Measurements from ENCODE around the gene CPPED1. TPM values are rescaled to one million over a fixed set of nuclear protein-coding genes. Genes with fewer than 3 reads are reported as not detected.
"Not testable (repeated sequence)": the region's sequence is repeated elsewhere in the genome, so short reads cannot be mapped to it uniquely, and the experiment has no call there.

Gene CPPED1
- total RNA-seq, 1 experiment from 2014 or later, result 8.0 TPM

DNA sequence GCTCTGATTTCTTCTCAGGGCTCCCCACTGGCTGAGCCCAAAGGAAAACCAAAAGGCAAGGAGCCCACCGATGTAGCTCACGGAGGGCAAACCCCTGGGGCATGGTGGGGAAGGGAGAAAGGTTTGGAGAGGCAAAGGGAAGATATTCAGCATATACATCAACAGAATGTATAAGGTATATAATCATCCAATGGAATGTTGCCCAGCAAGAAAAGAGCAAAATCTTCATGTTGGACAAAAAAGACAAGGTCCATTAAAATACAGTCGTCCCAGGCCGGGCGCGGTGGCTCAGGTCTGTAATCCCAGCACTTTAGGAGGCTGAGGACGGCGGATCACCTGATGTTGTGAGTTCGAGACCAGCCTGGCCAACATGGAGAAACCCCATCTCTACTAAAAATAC, 1.6 kb downstream of the CPPED1 start:
- no peak for DNase-seq (ENCODE audit: low read depth)

DNA sequence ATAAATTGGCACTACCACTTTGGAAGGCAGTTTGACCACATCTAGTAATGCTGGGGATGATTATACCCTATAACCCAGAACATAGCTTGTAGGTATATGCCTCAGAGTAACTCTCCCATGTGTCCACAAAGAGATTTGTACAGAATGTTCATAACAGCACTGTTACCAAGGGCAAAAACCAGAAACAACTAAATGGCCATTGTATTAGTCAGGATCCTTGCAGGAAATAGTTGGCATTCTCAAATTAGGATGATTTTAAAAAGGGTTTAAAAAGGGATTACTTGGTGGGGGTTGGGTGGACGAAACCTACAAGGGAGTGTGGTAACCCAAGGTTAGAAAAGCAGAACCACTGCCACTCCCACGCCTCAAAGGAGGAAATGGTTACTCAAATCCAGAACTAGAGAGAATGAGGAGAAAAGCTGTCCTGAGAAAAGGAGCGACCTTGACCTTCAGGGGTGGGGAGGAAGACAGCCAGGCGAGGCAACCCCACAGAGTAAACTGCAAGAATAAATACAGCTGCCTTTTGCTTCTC, 2.1 kb downstream of the CPPED1 start:
- peak; percentile 29 for DNase-seq (ENCODE audit: low read depth)

DNA sequence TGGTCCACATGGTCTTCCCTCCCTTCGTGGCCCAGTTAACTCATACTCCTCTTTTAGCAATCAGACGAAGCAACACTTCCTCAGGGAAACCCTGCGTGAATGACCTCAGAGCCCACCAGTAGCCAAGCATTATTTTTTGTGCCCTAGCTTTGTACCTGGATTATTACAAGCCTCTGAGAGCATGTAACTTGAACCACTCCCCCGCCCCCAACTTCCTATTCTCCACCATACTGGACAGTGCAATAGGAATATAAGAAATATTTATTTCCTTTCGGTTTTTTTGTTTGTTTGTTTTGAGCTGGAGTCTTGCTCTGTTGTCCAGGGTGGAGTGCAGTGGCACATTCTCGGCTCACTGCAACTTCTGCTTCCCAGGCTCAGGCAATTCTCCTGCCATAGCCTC, 2.9 kb downstream of the CPPED1 start:
- DNase-seq (ENCODE audit: low read depth), result no peak

DNA sequence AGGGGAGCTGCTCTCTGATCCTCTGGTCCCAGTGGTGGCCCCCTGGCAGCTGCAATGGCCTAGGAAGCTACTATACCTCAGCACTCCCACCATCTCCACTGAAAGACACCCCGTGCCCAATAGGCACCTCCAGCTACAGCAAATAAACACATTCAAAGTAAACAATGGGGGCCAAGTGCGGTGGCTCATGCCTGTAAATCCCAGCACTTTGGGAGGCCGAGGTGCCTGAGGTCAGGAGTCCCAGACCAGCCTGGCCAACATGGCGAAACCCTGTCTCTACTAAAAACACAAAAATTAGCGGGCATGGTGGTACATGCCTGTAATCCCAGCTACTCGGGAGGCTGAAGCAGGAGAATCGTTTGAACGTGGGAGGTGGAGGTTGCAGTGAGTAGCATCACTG, 3.7 kb downstream of the CPPED1 start:
- not testable (repeated sequence) for DNase-seq (ENCODE audit: low read depth)

DNA sequence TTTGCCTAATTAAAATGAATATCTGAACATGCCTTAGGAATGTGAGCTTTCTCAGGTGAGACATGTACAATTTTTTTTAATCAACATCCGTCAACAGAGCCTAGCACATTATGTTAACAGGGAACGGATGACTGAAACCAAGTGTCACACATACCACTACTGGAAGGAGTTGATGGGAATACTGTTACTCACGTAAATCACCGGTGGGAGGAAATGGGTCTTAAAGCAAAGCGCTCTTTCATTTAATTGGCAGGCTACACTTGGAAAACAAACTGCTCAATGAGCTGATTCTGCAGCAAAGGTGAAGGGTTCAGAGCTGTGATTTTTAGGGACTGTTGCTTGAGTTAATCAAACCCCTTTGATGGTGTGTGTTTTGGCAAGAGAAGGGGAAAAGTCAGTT, 4.8 kb downstream of the CPPED1 start:
- DNase-seq (ENCODE audit: low read depth), result no peak

DNA sequence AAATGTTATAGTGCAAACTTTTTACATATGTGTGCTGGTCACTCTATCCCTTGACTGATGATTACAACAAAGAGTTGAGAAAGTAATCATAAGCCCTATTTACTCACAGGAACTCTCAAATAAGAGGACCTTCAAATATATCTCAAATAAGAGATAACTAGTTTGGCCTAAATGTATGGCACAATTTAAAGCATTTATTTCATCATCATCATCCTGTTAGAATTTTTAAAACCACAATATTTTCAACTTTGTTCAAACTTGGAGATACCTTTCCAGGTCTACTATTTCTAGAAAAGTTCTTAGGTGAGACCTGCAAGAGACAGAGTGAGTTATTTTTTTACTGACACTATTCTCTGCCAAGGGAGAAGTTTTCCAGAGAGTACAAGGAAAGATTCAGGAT, 5.5 kb downstream of the CPPED1 start:
- no peak for DNase-seq (ENCODE audit: low read depth)

DNA sequence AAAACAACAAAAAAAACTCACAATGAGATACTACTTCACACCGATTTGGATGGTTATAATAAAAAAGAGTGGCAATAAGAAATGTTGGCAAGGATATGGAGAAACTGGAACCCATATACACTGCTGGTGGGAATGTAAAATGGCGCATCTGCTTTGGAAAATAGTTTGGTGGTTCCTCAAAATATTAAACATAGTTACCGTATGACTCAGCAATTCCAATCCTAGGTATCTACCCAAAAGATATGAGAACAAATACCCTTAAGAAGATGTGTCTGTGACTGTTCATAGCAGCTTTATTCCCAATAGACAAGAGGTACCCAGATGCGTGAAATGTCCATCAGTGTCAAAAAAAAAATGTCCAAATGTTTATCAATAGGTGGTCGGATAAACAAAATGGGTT, 7.2 kb downstream of the CPPED1 start:
- no peak for DNase-seq (ENCODE audit: low read depth)

DNA sequence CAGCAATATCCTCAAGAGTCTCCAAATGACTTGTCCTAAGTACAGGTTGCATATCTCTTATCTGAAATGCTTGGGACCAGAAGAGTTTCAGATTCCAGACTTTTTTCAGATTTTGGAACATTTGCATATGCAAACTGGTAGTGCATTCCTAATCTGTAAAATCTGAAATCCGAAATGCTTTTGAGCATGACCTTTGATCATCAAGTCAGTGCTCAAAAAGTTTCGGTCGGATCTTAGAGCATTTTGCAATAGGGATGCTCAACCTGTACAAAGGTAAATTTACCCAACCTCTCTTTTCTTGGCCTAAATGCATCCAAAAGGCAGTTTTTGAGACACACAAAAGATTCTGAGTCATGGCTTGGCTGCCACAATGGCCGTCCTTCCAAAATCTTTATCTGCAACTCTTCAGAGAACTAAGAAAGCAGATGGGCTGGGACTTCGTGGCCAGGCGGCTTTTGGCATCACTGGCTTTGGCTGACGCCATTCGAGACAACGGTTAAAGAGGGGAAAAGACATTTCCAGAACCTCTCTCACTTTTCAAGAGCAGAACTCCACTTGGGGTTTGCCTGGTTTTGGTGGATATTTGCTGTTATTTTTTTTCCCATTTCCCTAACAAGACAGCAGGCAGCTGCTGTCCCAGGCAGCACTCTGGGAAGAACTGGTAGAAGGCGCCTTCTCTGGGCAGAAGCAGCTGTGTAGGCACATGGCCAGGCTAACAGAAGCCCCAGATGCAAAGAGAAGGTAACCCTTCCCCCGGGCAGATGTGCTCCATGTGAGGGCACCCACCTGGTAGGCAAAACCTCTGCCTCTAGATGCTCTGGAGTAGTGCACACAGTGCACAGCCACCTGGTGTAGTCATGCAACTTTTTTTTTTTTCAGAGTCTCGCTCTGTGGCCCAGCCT, 8.9 kb downstream of the CPPED1 start:
- no peak for DNase-seq (ENCODE audit: low read depth)

DNA sequence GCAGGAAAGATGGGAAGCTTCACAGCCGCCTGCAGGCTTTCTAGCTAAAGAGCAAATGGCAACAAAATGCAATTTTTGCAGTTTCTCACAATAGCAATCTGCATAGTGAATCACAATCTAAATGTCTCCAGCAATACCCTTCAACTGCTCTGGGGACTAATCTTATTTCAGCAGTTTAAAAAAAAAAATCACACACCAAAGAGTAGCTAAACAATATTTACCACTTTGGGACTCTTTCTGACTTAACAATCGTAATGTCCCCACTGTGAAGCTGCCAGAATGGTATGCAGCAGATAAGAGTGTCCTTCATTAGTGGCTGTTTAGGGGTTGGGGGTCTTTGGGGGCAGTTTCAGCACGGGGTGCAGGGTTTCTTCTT, 9.8 kb downstream of the CPPED1 start:
- no peak for DNase-seq (ENCODE audit: low read depth)

DNA sequence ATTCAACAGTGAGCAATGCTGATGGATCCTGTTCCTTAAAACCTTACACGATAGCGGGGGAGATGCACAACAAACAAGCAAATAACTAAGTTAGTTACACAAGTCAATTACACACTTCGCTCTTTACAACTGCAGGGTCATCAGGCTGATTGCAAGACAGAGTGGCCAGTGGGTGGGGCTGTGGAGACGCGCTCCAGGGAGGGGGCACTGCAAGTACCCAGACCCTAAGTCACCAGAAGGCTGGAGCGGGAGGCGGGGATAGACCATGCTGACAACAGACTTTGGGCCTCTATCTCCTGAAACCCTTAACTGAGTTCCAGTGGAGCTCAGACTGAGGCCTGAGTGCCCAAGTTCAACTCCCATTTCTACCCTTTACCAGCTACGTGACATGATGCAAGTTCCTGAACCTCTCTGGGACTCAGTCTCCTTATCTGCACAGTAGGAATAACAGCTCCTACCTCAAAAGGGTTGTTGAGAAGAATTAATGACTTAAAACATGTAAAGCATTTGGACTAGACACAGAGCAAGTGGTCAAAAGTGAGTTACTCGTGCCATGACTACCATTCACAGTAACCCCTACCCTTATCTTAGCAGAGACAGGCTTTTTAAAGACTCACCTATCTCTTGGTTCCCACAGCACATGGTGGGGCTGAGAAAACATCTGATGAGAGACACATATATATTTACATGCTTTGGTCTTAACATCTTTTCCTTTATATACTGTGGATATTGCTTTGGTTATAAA, 10.4 kb downstream of the CPPED1 start:
- DNase-seq (ENCODE audit: low read depth), result no peak

DNA sequence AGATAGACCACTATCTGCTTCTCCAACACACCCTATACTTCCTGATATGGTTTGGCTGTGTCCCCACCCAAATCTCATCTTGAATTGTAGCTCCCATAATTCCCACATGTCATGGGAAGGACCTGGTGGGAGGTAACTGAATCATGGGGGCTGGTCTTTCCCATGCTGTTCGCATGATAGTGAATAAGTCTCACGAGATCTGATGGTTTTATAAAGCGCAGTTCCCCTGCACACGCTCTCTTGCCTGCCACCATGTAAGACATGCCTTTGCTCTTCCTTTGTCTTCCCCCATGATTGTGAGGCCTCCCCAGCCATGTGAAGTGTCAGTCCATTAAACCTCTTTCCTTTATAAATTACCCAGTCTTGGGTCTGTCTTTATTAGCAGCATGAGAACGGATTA, 11.2 kb downstream of the CPPED1 start:
- DNase-seq (ENCODE audit: low read depth), result not testable (repeated sequence)

DNA sequence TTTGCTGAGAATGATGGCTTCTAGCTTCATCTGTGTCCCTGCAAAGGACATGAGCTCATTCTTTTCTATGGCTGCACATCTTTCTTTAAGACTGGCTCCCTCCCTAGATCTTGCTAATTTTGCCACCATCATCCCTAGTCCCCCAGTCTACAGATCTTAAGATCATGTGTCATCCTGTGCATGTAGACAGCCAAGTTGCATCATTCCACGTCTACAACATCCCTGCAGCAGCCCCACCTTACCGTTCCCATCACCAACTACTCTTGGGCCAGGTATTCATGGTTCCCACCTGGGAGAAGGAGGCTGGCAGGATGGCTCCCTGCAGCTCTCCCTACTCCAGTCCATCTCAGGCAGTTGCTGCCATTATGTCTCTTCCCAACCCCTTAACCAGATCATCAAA, 12.3 kb downstream of the CPPED1 start:
- no peak for DNase-seq (ENCODE audit: low read depth)

DNA sequence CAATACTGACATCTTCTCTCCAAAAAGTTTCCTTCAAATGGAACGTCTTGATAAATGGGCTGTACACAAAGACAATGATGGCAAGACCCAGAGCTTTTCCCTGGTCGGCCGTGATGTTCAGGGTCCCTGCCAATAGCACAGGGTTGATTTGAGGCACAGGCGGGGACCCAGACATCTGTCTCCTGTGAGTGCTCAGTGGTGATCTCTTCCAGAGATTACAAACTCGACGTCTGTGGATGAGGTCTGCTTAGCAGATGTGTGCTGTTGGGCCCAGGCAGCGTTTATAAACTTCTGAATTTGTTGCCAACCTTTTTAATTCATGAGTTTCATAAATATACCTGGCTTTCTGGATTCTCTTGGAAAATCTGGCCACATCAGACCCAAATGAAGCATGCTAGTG, 14.9 kb downstream of the CPPED1 start:
- no peak for DNase-seq (ENCODE audit: low read depth)

DNA sequence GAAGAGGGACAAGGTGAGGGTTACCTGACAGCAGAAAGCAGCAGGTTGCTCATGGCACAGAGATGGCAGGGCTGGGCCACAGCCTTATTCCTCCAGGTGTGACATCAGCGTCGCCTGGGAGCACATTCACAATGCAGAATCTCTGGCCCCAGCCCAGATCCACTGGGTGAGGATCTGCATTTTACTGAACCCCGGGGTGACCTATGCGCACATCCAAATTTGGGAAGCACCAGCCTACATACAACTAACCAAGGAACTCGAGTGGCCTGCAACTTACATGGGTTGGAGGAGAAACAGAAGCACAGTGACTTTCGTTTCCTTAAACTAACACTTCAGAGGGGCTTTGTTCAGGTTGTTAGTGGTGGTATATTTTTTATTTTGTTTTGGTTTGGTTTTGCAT, 17.6 kb downstream of the CPPED1 start:
- no peak for DNase-seq (ENCODE audit: low read depth)

DNA sequence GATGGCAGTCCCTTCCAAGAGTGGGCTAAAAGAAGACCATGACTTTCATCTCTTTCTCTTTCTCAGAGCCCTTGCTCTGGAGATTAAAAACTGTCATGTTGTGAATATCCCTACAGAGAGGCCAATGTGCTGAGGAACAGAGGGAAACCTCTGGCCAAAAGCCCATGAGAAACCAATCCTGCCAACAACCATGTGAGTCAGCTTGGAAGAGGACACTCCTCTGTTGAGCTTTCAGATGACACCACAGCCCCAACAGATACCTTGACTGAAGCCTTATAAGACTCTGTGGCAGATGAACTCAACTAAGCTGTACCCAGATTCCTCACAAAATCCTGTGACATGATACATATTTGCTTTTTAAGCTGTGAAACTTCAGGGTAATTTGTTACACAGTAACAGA, 19.6 kb downstream of the CPPED1 start:
- DNase-seq (ENCODE audit: low read depth), result no peak

DNA sequence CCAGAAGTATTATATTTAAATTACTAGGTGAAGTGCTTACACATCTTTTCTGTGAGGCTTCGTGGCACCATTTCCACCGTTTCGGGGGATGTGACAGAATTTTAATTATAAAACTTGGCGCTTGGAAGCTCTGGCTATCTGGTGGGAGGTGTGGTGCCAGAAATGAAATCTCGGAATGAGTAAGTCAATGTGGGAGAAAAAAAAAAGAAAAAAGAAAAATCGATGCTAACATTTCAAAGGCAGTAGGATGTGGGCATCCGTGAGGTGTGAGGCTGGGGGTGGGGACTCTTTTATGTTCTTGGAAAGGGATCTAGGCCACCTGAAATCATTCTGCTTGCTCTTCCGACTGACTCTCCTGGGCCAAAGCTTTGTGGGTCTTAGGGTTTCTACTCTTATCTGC, 21.9 kb downstream of the CPPED1 start:
- DNase-seq (ENCODE audit: low read depth), result no peak

DNA sequence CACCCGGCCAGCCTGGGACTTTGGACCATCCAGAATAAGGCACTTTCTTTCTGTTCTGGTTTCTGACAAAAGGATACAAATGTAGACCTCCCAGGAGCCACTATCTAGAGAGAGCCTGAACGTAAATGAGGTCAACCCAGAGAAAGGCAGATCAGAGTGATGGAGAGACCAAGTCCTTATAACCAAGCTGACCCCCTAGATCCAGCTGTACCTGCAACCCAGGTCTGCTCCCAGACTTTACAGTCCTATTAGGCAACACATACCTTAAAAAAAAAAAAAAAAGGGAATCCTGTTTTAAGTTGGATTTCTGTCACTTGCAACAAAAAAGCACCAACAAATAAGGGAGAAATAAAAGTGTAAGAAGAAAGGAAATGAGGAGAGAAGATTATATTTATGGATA, 23.2 kb downstream of the CPPED1 start:
- no peak for DNase-seq (ENCODE audit: low read depth)

DNA sequence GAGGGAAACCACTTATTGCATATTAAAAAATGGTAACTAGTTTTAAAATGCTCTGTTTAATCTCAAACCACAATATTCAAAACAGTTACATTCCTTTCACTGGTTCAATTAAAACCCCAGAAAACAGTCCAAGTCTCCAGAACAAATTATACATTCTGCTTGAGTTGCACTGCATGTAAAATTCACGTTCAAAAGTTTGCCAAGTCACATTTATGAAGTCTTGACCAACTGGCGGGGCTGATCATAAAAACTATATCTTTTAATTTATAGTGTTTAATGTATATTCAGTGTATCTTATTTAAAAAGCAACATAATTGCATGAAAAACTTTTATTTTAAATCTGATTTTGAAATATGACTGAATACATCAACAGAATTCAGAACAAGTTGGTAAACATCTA, 25.0 kb downstream of the CPPED1 start:
- no peak for DNase-seq (ENCODE audit: low read depth)

DNA sequence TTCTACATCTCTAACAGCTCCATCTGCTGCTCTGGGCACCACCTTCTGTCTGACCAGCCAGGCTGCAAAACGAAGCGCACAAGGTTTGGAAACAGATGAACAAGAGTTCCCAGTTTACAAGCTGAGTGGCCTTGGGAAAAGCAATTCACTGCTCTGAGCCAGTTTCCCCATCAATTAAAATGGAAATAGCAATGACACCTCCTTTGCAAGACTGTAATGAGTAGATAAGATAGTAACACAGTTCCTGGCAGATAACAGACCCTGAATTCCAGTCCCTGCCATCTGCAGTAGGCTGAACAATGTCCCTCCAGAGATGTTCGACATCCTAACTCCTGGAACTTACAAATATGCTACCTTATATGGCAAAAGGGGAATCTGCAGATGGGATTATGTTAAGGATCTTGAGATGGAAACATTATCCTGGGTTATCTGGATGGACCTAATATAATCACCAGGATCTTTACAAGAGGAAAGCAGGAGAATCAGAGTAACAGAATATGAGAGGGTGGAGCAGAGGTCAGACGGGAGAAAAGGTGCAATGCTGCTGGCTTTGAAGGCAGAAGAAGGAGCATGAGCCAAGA, 27.9 kb downstream of the CPPED1 start:
- DNase-seq (ENCODE audit: low read depth), result no peak

DNA sequence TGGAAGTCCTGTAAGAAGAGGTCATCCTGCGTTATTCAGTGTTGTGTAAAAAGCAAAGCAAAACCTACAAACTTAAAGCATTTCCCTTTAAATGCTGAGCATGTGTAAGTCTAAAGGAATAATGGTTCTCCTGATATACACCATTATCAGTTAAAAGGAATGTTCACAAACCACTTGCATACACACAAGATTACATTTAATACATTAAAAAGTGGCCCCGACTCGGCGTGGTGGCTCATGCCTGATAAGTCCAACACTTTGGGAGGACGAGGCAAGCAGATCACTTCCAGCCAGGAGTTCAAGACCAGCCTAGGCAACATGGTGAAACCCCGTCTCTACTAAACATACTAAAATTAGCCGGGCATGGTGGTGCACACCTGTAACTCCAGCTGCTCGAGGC, 30.5 kb downstream of the CPPED1 start:
- DNase-seq (ENCODE audit: low read depth), result no peak

DNA sequence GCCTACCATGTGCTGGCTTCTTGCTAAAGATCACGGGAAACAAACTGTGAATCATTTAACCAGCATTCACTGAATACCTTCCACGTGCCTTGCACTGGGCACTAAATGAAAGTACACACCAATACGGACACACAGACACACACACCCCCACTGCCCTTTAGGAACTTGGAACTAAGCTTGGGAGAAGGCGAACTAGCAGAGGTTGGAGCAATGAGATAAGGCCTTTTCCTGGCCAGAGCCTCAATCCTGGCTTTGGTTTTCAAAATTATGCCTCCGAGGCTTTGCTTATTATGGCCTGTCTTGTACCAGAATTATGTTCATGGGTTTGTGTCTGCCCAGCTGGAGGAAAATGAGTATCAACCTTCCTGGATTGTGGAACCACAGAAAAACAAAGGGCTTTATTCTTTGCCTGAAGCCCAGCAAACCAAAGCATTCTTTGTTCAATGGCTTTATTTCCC, 32.3 kb downstream of the CPPED1 start:
- DNase-seq (ENCODE audit: low read depth), result no peak

DNA sequence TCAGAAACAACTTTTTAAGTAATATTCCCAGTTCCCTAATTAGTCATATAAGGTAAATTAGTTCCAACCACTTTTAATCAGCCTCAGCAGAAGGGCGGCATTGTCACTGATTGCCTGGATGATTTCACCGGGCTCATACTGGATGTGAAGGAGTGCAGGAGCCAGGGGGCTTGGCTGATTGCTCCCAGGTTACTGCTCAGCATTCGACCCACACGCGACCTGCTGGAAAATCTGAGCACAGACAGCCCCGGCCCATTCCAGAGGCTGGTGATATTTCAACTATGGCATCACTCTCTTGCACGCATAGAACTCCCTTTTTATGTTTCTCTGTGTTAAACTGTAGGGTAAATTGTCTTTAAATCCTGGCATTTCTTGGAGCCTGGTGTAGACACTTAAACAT, 34.2 kb downstream of the CPPED1 start:
- DNase-seq (ENCODE audit: low read depth), result no peak

DNA sequence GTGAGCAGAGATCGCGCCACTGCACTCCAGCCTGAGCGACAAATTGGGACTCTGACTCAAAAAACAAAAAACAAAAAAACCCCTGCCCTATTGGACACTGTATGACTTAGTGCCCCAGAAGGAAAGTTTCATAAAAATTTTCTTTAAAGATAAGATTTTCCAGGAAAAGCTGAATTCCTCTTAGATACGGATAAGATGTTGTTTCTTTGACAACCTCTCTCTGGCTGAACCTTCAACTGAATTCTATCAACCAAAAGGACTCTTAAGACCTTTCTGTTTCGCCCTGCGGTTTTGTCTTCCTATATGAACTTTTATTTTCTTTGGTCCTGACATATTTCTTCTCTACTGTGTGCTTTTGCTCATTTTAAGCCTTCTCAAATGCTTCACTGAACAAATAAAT, 35.8 kb downstream of the CPPED1 start:
- DNase-seq (ENCODE audit: low read depth), result no peak
